Gastrocnemius medialis (tissue), 4 donors: ENCODE data around the gene AK8.

ENCODE experiments used
- POLR2A ChIP-seq, 2 donors: fragments of 450-650 bp; IDR thresholded peaks; one replicate each; pipeline ENCODE4 v1.6.1; 2017; ENCODE audit warnings: antibody characterized with exemption in 2 of 2, mild to moderate bottlenecking in 2 of 2, moderate library complexity in 2 of 2
- TF ChIP-seq, protein P1 (sequence below), 5 experiments: fragments of 450-650 bp in 3 of 5; fragments of 200-600 bp in 2 of 5; sonication (generic) in 2 of 5; IDR thresholded peaks in 4 of 5; conservative IDR thresholded peaks in 1 of 5; 1 replicate in 4 of 5; 2 replicates in 1 of 5; pipeline ENCODE4 v1.5.1; 2016 to 2019; ENCODE audit warnings: antibody characterized with exemption in 5 of 5, mild to moderate bottlenecking in 3 of 5, moderate library complexity in 3 of 5

DNA sequence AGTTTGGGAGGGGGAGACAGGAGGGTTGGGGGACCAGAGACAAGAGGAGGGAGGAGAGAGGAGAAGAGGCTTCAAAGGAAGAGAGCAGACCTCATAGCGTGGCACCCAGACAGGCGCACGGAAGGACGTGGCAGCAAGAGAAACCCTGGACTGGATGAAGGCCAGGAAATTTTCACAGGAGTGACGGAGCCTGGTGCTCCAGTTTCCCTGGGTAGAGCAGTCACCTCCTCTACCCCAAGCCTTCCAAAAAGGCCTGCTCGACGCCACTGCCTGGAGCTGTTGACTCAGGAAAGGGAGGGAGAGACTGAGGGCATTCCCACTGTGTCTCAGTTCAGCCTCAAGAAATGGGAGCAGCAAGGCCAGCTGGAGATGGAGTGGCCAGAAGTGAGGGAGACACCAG lies 19.3 kb downstream of the AK8 start:
- TF ChIP-seq, protein P1, sequence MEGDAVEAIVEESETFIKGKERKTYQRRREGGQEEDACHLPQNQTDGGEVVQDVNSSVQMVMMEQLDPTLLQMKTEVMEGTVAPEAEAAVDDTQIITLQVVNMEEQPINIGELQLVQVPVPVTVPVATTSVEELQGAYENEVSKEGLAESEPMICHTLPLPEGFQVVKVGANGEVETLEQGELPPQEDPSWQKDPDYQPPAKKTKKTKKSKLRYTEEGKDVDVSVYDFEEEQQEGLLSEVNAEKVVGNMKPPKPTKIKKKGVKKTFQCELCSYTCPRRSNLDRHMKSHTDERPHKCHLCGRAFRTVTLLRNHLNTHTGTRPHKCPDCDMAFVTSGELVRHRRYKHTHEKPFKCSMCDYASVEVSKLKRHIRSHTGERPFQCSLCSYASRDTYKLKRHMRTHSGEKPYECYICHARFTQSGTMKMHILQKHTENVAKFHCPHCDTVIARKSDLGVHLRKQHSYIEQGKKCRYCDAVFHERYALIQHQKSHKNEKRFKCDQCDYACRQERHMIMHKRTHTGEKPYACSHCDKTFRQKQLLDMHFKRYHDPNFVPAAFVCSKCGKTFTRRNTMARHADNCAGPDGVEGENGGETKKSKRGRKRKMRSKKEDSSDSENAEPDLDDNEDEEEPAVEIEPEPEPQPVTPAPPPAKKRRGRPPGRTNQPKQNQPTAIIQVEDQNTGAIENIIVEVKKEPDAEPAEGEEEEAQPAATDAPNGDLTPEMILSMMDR (IDR thresholded peaks at IDR 0.05 in 4 of 5, conservative IDR thresholded peaks at IDR 0.05 in 1 of 5) = no peak
- no peak for TF ChIP-seq POLR2A (IDR thresholded peaks at IDR 0.05)
